Upper lobe of left lung (tissue), 6 donors: Measurements from ENCODE around the gene GLI3. TPM values are rescaled to one million over a fixed set of nuclear protein-coding genes. Genes with fewer than 3 reads are reported as not detected.

Source experiments
- ATAC-seq, 2 donors: fragments of 200-7000 bp; cut with Tn5 transposase; one replicate each; pipeline ENCODE4 v1.9.1; 2022; ENCODE audit warnings: mild to moderate bottlenecking in 2 of 2, moderate library complexity in 2 of 2; ENCODE audit not compliant: low FRiP score in 2 of 2
- DNase-seq, 2 donors: peaks; one replicate each; pipeline ENCODE4 v3.0.0-alpha.2; 2019 to 2020
- H3K27ac ChIP-seq, 4 donors: fragments of 200-600 bp; sonication (generic); one replicate each; pipeline ENCODE4 v1.5.1; 2016 to 2019
- H3K27me3 ChIP-seq, 4 donors: fragments of 200-600 bp; sonication (generic); one replicate each; pipeline ENCODE4 v1.5.1; 2017 to 2019
- H3K36me3 ChIP-seq, 4 donors: fragments of 200-600 bp; sonication (generic); one replicate each; pipeline ENCODE4 v1.5.1; 2016 to 2019
- H3K4me1 ChIP-seq, 4 donors: fragments of 200-600 bp; sonication (generic); one replicate each; pipeline ENCODE4 v1.5.1; 2018 to 2019
- H3K4me3 ChIP-seq, 4 donors: fragments of 200-600 bp; sonication (generic); one replicate each; pipeline ENCODE4 v1.5.1; 2017 to 2019; ENCODE audit warnings: mild to moderate bottlenecking in 2 of 4, moderate library complexity in 1 of 4
- H3K9me3 ChIP-seq, 4 donors: fragments of 200-600 bp; sonication (generic); one replicate each; pipeline ENCODE4 v1.5.1; 2018 to 2019
- EP300 ChIP-seq, 4 donors: sonication (generic); formaldehyde crosslinking; IDR thresholded peaks; one replicate each; pipeline ENCODE4 v1.5.1; 2017; ENCODE audit warnings: antibody characterized with exemption in 4 of 4, control low read depth in 2 of 4
- POLR2A ChIP-seq, 4 donors: fragments of 450-650 bp; IDR thresholded peaks; one replicate each; pipeline ENCODE4 v1.5.1; 2016 to 2017; ENCODE audit warnings: antibody characterized with exemption in 4 of 4, mild to moderate bottlenecking in 2 of 4
- POLR2AphosphoS5 ChIP-seq, 2 donors: sonication (generic); formaldehyde crosslinking; IDR thresholded peaks; one replicate each; pipeline ENCODE4 v1.5.1; 2017; ENCODE audit warnings: antibody characterized with exemption in 2 of 2
- WGBS, 2 donors: methylation state at CpG; one replicate each; pipeline ENCODE4 v1.1.5; 2017 to 2018; 5-methylcytosine and 5-hydroxymethylcytosine counted together
- total RNA-seq, 6 donors: library from RNA; depleted of rRNA in 4 of 6; stranded (reverse); fragments of >200 nt in 4 of 6; gene quantifications; one replicate each; pipeline versions ENCODE4 v1.1.0 to v1.2.1, GENCODE V29; 2016 to 2021
- TF ChIP-seq, protein P1 (sequence below), 6 experiments: fragments of 450-650 bp in 4 of 6; fragments of 200-600 bp in 2 of 6; sonication (generic) in 2 of 6; IDR thresholded peaks; one replicate each; pipeline ENCODE4 v1.5.1; 2016 to 2019; ENCODE audit warnings: antibody characterized with exemption in 6 of 6
- donor health status: DM: no; HTN: no; CAD: no; lungs with moderate emphysema.
- donor health status: DM: no; HTN: yes; CAD: no; lungs with severe emphysema.

GLI3 gene
- total RNA-seq, 6 donors from 2014 or later, result 5.2 to 19.4 (median 14.9) TPM

DNA sequence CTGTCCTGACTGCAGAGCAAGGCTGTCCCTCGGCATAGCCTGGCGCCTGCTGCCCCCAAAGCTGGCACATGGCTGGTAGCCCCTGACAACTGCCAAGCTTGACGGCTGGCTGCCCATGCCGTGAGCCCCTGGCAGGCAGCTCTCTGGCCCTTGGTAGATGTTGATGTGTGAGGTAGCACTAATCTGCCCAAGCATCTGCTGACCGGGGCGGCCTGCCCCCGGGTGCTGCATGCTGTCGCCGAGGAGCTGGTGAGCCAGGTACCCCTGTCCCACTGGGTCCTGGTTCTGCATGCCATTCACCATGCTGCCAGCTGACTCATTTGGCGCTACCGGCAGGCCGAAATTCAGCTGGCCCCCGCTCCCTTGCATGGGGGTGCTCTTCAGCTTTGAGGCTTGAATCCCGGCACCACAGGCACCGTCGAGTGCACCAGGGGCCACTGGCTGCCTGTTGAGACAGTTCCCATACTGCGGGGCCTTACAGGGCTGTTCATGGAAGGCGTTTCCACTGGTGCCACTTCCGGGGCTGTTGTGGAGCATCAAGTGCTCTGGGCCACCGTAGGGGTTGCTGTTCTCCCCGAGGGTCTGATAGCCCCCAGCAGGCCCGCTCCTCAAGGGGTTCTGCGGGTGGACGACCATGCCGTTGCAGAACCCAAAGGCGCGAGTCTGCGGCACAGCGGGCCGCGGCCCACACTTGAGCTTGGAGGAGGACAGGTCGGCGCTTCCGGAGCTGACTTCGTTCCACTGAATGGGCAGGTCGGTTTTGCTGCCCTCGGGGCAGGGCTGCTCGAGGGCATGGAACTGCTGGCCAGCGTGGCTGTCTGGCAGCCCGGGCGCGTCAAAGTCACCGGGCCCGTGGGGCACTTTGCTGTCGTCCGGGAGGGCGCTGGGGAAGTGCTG is 271.9 kb downstream of the GLI3 start:
- ATAC-seq, result no peak
- H3K4me3 ChIP-seq, result no peak overlapping the region
- H3K27me3 ChIP-seq, result no peaks in the 10 kb centered on the region
- no peaks in the 10 kb centered on the region for H3K9me3 ChIP-seq
- no peak overlapping the region for H3K27ac ChIP-seq
- TF ChIP-seq EP300 (IDR thresholded peaks at IDR 0.05) (no peak), POLR2AphosphoS5 (IDR thresholded peaks at IDR 0.05) (no peak), POLR2A (IDR thresholded peaks at IDR 0.05) (no peak)
- TF ChIP-seq, protein P1, sequence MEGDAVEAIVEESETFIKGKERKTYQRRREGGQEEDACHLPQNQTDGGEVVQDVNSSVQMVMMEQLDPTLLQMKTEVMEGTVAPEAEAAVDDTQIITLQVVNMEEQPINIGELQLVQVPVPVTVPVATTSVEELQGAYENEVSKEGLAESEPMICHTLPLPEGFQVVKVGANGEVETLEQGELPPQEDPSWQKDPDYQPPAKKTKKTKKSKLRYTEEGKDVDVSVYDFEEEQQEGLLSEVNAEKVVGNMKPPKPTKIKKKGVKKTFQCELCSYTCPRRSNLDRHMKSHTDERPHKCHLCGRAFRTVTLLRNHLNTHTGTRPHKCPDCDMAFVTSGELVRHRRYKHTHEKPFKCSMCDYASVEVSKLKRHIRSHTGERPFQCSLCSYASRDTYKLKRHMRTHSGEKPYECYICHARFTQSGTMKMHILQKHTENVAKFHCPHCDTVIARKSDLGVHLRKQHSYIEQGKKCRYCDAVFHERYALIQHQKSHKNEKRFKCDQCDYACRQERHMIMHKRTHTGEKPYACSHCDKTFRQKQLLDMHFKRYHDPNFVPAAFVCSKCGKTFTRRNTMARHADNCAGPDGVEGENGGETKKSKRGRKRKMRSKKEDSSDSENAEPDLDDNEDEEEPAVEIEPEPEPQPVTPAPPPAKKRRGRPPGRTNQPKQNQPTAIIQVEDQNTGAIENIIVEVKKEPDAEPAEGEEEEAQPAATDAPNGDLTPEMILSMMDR (IDR thresholded peaks at IDR 0.05), result no peak
- peak in 1 of 2 donors; percentile 77 for DNase-seq
- WGBS, 2 donors, result 94 to 97% methylated on average over 15 to 47 of the region's 47 CpGs
- peaks cover 0 to 30% (median 25%) of the 10 kb centered on the region in 4 donors for H3K36me3 ChIP-seq
- peaks cover 0 to 3% (median 0%) of the 10 kb centered on the region in 4 donors for H3K4me1 ChIP-seq

DNA sequence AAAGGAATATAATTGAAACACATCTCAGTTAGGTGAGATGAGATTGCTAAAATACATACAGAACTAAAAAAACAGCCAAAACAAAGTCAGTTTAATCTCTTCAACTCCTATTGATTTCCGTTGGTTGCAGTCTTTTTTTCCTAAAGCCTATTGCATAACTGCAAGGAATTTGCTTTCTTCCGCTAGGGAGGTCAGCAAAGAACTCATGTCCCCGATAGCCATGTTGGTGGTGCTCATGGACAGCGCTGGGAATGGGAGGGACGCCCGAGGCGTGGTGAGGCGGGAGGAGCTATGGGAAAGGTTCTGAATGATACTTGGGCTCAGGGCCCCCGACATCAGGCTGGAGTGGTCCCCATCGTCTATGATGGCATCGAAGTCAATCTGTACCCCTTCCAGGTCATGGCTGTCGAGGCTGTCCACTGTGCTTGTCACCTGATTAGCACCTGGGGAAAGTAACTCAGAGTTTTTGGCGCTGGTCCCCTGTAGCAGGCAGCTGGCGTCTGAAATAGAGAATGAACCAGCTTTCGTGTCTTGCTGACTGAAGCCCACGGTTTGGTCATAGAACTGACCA is 272.7 kb downstream of the GLI3 start:
- no peak for ATAC-seq
- WGBS, 2 donors, result 91 to 94% methylated on average over 15 to 16 of the region's 16 CpGs

DNA sequence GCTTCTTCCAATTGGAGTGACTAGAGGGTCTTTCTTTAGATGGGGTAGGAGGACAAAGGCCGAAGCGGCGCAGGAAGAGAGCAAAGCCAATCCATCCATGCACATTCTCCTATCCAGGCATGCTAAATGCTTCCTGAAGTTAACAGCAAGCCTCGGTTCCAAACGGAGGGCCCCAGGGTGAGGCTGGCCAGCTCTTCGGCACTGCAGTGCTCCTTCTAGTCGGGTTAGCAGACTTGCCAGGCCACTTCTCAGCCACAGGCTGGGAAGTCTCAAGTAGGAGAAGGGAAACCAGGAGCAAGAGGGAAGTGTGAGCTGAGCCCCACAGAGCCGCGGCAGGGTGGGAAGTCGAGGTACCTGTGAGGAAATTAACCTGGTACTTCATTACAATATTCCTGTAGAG is 280.3 kb downstream of the GLI3 start:
- TF ChIP-seq EP300 (IDR thresholded peaks at IDR 0.05) (no peak), POLR2A (IDR thresholded peaks at IDR 0.05) (no peak), POLR2AphosphoS5 (IDR thresholded peaks at IDR 0.05) (no peak)
- TF ChIP-seq, protein P1 (IDR thresholded peaks at IDR 0.05), result no peak
- no peaks in the 10 kb centered on the region for H3K9me3 ChIP-seq
- WGBS, 2 donors, result 47 to 59% methylated on average over 10 of the region's 10 CpGs
- H3K4me1 ChIP-seq, result peaks cover 21 to 26% (median 25%) of the 10 kb centered on the region in 4 donors
- H3K36me3 ChIP-seq, result no peaks in the 10 kb centered on the region
- peak in 1 of 2 donors; percentile 36 for ATAC-seq
- DNase-seq, result peak; percentile 15 to 51
- H3K27me3 ChIP-seq, result no peaks in the 10 kb centered on the region
- no peak overlapping the region for H3K27ac ChIP-seq
- H3K4me3 ChIP-seq, result no peak overlapping the region

More for the DNA sequence above, 272.7 kb downstream of the GLI3 start:
- Histone ChIP-seq H3K4me3 (no peak overlapping the region), H3K27ac (no peak overlapping the region), H3K27me3 (no peaks in the 10 kb centered on the region), H3K4me1 (peaks cover 0 to 3% (median 0%) of the 10 kb centered on the region in 4 donors), H3K9me3 (no peaks in the 10 kb centered on the region), H3K36me3 (peaks cover 0 to 30% (median 25%) of the 10 kb centered on the region in 4 donors)
- no peak for TF ChIP-seq EP300 (IDR thresholded peaks at IDR 0.05)
- TF ChIP-seq POLR2AphosphoS5 (IDR thresholded peaks at IDR 0.05), result no peak
- TF ChIP-seq POLR2A (IDR thresholded peaks at IDR 0.05), result no peak
- TF ChIP-seq, protein P1 (IDR thresholded peaks at IDR 0.05), result no peak
- no peak for DNase-seq

DNA sequence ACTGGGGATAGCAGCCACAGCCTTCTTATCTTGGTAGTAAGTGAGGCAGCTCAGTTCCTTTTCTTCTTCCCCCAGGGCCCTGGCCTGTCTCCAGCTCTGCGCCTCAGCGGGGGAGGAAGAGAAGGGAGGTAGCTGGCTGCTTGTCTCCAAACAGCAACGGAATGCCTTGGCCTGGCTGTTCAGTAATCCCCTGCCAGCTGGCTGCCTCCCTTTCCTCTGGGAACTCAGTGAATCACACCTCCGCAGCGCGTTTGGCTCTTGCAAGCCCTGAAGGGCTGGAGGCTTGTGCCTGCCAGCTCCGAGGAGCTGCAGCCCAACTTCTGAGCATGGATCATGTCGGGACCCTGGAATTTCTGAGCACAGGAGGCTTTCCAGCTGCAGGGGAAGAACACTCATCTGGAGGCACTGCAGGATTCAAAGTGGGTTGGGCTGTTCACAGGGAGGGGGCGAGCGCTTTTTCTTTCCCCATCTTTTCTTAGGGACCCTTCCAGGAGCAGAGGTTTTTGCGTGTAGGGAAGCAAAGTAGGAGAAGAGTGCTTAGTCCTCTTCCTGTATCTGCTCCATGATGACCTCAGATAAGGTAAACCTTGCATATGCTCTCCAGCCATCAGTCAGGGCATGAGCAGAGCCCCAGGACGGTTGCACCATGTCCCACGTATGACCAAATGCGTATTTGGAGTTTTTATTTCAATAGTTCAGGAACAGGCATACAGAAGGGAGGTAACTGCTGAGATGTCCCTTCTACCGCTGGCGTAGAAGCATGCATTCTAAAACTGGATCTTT is 280.9 kb downstream of the GLI3 start:
- H3K27ac ChIP-seq, result peak overlapping the region in 1 of 4 donors; percentile 55
- no peaks in the 10 kb centered on the region for H3K36me3 ChIP-seq
- TF ChIP-seq POLR2AphosphoS5 (IDR thresholded peaks at IDR 0.05) (peak in 1 of 2 donors; percentile 64), EP300 (IDR thresholded peaks at IDR 0.05) (no peak)
- H3K9me3 ChIP-seq, result no peaks in the 10 kb centered on the region
- H3K27me3 ChIP-seq, result no peaks in the 10 kb centered on the region
- WGBS, 2 donors, result 33 to 47% methylated on average over 11 to 16 of the region's 16 CpGs
- peak; percentile 77 to 80 for DNase-seq
- H3K4me1 ChIP-seq, result peaks cover 21 to 26% (median 25%) of the 10 kb centered on the region in 4 donors
- H3K4me3 ChIP-seq, result no peak overlapping the region
- ATAC-seq, result peak; percentile 91 to 94
